Gastrocnemius medialis (tissue), 4 donors: Measurements from ENCODE around the gene EYA3.
A peak's percentile ranks its signal among the peaks of the same experiment; 100 is the strongest.

Experiments
- POLR2A ChIP-seq, 2 donors: fragments of 450-650 bp; IDR thresholded peaks; one replicate each; pipeline ENCODE4 v1.6.1; 2017; ENCODE audit warnings: antibody characterized with exemption in 2 of 2, mild to moderate bottlenecking in 2 of 2, moderate library complexity in 2 of 2
- TF ChIP-seq, protein P1 (sequence below), 5 experiments: fragments of 450-650 bp in 3 of 5; fragments of 200-600 bp in 2 of 5; sonication (generic) in 2 of 5; IDR thresholded peaks in 4 of 5; conservative IDR thresholded peaks in 1 of 5; 1 replicate in 4 of 5; 2 replicates in 1 of 5; pipeline ENCODE4 v1.5.1; 2016 to 2019; ENCODE audit warnings: antibody characterized with exemption in 5 of 5, mild to moderate bottlenecking in 3 of 5, moderate library complexity in 3 of 5

DNA sequence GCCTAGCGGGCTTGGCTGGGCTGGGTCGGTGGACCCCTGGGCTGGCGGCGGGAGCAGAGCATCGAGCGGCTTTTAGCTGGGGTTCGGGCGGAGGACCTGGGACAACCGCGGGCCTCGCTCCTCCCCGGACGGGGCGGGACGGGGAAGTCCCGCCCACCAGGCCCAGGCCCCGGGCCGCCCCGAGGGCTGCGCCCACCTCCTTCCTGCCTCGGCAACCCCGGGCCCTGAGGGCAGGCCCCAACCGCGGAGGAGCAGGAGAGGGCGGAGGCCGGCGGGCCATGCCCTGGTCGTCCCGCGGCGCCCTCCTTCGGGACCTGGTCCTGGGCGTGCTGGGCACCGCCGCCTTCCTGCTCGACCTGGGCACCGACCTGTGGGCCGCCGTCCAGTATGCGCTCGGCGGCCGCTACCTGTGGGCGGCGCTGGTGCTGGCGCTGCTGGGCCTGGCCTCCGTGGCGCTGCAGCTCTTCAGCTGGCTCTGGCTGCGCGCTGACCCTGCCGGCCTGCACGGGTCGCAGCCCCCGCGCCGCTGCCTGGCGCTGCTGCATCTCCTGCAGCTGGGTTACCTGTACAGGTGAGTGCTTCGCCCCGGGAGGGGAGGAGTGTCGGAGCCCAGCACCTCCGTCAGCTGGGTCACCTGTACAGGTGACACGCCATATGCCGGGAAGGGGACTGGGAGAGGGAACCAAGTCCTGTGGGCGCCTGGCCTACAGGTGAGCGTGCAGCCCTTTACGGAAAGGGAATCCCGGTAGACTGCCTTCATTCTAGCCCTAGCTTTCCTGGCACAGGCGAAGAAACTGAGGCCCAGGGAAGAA is 128.4 kb downstream of the EYA3 start, which contains the start of gene XKR8:
- TF ChIP-seq POLR2A (IDR thresholded peaks at IDR 0.05): peak; percentile 45 to 52
- TF ChIP-seq, protein P1, sequence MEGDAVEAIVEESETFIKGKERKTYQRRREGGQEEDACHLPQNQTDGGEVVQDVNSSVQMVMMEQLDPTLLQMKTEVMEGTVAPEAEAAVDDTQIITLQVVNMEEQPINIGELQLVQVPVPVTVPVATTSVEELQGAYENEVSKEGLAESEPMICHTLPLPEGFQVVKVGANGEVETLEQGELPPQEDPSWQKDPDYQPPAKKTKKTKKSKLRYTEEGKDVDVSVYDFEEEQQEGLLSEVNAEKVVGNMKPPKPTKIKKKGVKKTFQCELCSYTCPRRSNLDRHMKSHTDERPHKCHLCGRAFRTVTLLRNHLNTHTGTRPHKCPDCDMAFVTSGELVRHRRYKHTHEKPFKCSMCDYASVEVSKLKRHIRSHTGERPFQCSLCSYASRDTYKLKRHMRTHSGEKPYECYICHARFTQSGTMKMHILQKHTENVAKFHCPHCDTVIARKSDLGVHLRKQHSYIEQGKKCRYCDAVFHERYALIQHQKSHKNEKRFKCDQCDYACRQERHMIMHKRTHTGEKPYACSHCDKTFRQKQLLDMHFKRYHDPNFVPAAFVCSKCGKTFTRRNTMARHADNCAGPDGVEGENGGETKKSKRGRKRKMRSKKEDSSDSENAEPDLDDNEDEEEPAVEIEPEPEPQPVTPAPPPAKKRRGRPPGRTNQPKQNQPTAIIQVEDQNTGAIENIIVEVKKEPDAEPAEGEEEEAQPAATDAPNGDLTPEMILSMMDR (IDR thresholded peaks at IDR 0.05 in 4 of 5, conservative IDR thresholded peaks at IDR 0.05 in 1 of 5): peak in 4 of 5 experiments; percentile 21 to 47 (median 25)
